Nephron progenitor cell (in vitro differentiated cells): Measurements from ENCODE around the gene CDKL1.

ENCODE experiments used
- DNase-seq: peaks from one replicate; pipeline ENCODE4 v3.0.0; 2021
- H3K27ac Mint-ChIP-seq: 2 replicates; pipeline ENCODE4 v1.8.0; 2021; ENCODE audit warnings: mild to moderate bottlenecking, moderate library complexity, mixed read lengths
- H3K27me3 Mint-ChIP-seq: 2 replicates; pipeline ENCODE4 v1.8.0; 2021; ENCODE audit warnings: mild to moderate bottlenecking, low read depth, mixed read lengths; ENCODE audit not compliant: poor library complexity
- H3K36me3 Mint-ChIP-seq: 2 replicates; pipeline ENCODE4 v1.8.0; 2021; ENCODE audit warnings: low read depth, mixed read lengths
- H3K4me1 Mint-ChIP-seq: 2 replicates; pipeline ENCODE4 v1.8.0; 2021; ENCODE audit warnings: mixed read lengths
- H3K4me3 Mint-ChIP-seq: 2 replicates; pipeline ENCODE4 v1.8.0; 2021; ENCODE audit warnings: mild to moderate bottlenecking, moderate library complexity, mixed read lengths
- H3K9me3 Mint-ChIP-seq: 2 replicates; pipeline ENCODE4 v1.8.0; 2021; ENCODE audit warnings: mild to moderate bottlenecking, moderate library complexity, mixed read lengths
- TF ChIP-seq, protein P1 (sequence below): fragments of 200-600 bp; sonication (generic); IDR thresholded peaks from 2 replicates; pipeline ENCODE4 v1.5.0; 2021; ENCODE audit warnings: antibody characterized with exemption

The CDKL1 gene

DNA sequence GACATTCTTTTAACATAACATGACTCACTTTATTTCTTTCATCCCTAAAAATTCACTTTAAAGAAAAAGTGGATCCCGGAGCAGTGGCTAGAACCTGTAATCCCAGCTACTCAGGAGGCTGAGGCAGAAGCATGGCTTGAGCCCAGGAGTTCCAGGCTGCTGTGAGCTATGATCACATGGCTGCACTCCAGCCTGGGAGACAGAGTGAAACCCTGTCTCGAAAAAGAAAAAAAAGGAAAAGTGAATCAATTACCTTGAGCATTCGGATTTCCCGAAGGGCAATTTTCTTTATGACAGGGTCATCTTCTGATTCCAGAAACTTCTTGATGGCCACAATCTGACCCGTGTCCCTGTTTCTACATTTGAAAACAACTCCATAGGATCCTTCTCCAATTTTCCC lies 1.2 kb downstream of the CDKL1 start:
- Mint-ChIP-seq H3K9me3 (no peaks in the 10 kb centered on the region), H3K27me3 (peaks cover 35% of the 10 kb centered on the region), H3K4me3 (peak overlapping the region; percentile 89), H3K4me1 (peaks cover 21% of the 10 kb centered on the region), H3K27ac (no peak overlapping the region), H3K36me3 (no peaks in the 10 kb centered on the region)
- TF ChIP-seq, protein P1, sequence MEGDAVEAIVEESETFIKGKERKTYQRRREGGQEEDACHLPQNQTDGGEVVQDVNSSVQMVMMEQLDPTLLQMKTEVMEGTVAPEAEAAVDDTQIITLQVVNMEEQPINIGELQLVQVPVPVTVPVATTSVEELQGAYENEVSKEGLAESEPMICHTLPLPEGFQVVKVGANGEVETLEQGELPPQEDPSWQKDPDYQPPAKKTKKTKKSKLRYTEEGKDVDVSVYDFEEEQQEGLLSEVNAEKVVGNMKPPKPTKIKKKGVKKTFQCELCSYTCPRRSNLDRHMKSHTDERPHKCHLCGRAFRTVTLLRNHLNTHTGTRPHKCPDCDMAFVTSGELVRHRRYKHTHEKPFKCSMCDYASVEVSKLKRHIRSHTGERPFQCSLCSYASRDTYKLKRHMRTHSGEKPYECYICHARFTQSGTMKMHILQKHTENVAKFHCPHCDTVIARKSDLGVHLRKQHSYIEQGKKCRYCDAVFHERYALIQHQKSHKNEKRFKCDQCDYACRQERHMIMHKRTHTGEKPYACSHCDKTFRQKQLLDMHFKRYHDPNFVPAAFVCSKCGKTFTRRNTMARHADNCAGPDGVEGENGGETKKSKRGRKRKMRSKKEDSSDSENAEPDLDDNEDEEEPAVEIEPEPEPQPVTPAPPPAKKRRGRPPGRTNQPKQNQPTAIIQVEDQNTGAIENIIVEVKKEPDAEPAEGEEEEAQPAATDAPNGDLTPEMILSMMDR: no peak
- DNase-seq: no peak

DNA sequence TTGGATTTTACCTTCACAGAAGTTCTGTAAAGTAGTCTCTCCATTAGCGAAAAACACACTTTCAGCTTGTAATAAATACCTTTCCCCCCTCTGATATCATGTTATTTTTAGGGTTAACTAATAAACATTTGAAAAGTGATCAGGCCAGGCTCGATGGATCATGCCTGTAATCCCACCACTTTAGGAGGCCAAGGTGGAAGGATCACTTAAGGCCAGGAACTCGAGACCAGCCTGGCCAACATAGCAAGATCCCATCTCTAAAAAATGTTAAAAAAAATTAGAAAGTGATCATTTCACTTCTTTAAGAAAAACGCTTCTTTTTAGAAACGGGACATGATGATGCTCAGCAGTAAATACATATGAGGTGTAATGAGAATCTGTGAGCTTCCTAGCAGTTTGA lies 2.0 kb downstream of the CDKL1 start:
- H3K4me3 Mint-ChIP-seq: no peak overlapping the region
- H3K4me1 Mint-ChIP-seq: peaks cover 21% of the 10 kb centered on the region
- no peak overlapping the region for H3K27ac Mint-ChIP-seq
- TF ChIP-seq, protein P1: no peak
- H3K36me3 Mint-ChIP-seq: no peaks in the 10 kb centered on the region
- no peaks in the 10 kb centered on the region for H3K9me3 Mint-ChIP-seq
- H3K27me3 Mint-ChIP-seq: peaks cover 35% of the 10 kb centered on the region
- DNase-seq: no peak

GRCh38 chr14:50389668-50390441 lies 6.8 kb downstream of the CDKL1 start:
- Mint-ChIP-seq H3K4me3 (no peak overlapping the region), H3K27me3 (peaks cover 25% of the 10 kb centered on the region), H3K4me1 (peaks cover 5% of the 10 kb centered on the region), H3K36me3 (no peaks in the 10 kb centered on the region), H3K27ac (peak overlapping the region; percentile 53), H3K9me3 (no peaks in the 10 kb centered on the region)
- TF ChIP-seq, protein P1: no peak
- no peak for DNase-seq

DNA sequence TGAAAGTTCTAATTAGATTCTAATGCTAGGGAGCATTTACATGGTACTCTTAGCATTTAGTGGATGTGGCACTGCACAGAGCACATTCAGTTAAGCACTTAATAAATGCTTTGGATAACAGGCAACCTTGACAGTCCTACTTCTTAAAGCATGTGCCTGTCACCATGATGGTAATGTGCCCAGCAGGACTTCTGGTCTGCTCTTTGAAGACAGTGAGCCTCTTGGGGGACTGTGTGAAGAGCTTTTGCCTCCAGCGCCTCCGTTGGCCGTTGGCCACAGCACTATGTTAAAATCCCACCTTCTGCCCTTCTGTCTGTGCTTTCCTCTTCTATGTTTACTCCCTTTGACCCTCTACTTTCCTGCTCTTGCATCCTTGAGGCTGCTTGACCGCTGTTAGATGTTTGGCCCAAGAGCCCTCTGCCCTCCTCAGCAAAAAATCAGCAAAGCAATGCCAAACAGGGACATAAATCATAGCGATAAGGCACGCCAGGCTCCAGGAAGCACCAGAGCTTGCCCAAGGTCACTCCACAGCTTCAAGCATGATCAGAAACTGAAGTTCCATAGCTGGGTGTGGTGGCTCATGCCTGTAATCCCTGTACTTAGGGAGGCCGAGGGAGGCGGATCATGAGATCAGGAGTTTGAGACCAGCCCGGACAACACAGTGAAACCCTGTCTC lies 8.3 kb downstream of the CDKL1 start:
- DNase-seq: peak; percentile 11
- H3K27me3 Mint-ChIP-seq: peaks cover 16% of the 10 kb centered on the region
- TF ChIP-seq, protein P1: no peak
- peaks cover 10% of the 10 kb centered on the region for H3K4me1 Mint-ChIP-seq
- no peaks in the 10 kb centered on the region for H3K9me3 Mint-ChIP-seq
- no peak overlapping the region for H3K4me3 Mint-ChIP-seq
- H3K27ac Mint-ChIP-seq: no peak overlapping the region
- no peaks in the 10 kb centered on the region for H3K36me3 Mint-ChIP-seq

- H3K36me3 Mint-ChIP-seq: no peaks in the 10 kb centered on the region
- TF ChIP-seq, protein P1: no peak
- H3K4me1 Mint-ChIP-seq: peaks cover 11% of the 10 kb centered on the region
- peaks cover 13% of the 10 kb centered on the region for H3K27me3 Mint-ChIP-seq
- no peak overlapping the region for H3K4me3 Mint-ChIP-seq
- H3K27ac Mint-ChIP-seq: no peak overlapping the region
- no peaks in the 10 kb centered on the region for H3K9me3 Mint-ChIP-seq
- no peak for DNase-seq
Measured at GRCh38 chr14:50387548-50387947, 9.1 kb downstream of the CDKL1 start.
